ENCODE measurements around the gene PHF12.

- TF ChIP-seq POLR2A (IDR thresholded peaks at IDR 0.05) (no peak), CTCF (IDR thresholded peaks at IDR 0.05) (no peak)
Measured at GRCh38 chr17:28879886-28880571, 71.3 kb downstream of the PHF12 start.
